Measurements from ENCODE around the gene RDH16. TPM values are rescaled to one million over a fixed set of nuclear protein-coding genes. Genes with fewer than 3 reads are reported as not detected.

RDH16 gene
- total RNA-seq, 4 donors from 2014 or later, result 0.65 to 2.4 (median 1.8) TPM

GRCh38 chr12:56998316-56998715 lies 40.9 kb upstream of the RDH16 start:
- no peak overlapping the region for H3K27ac ChIP-seq
- H3K4me1 ChIP-seq, result peaks cover 9% of the 10 kb centered on the region
- no peak for TF ChIP-seq EP300 (IDR thresholded peaks at IDR 0.05)
- no peak for TF ChIP-seq POLR2A (IDR thresholded peaks at IDR 0.05)
- no peak for TF ChIP-seq CTCF (IDR thresholded peaks at IDR 0.05)
- no peak for TF ChIP-seq POLR2AphosphoS5 (IDR thresholded peaks at IDR 0.05)
- H3K36me3 ChIP-seq, result peaks cover 39% of the 10 kb centered on the region
- H3K4me3 ChIP-seq, result no peak overlapping the region
- no peak for DNase-seq (ENCODE audit: low spot score in 2 of 2)
- H3K9me3 ChIP-seq, result no peaks in the 10 kb centered on the region
- 94% methylated on average over 6 of the region's 6 CpGs for WGBS
- no peaks in the 10 kb centered on the region for H3K27me3 ChIP-seq

DNA sequence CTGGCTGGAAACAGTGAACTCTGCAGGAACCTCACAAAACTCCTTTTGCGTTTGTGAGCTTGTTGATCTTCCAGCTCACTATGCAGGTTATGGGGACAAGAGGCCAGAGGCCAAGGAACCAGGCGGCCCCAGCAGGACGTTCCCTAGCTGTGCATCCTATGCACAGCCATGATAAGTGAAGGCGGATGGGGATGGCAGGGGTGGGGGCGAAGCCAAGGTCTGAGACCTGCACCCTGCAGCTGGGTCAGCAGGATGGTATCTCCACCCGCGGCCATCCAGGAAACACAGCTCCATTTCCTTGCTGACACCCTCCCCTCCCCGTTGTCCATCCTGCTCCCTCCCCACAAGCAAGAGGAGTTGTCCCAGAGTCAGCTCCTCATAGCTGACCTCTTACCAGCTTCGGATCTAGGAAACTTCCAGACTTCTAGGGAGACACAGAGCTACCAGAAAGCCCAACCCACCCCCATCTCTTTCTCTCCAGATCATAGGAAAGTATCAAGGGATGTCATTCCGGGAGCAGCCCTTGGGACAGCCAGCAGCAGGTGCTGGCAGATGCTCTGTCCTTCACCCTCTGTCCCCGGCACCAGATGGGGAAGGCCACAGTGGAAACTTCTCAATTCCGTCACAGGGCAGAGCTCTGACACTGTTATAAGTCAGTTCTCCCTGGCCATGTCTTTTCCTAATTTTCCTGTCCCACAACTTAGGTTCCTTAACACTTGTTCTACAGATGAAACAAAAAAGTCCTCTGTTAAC lies 39.6 kb upstream of the RDH16 start:
- peaks cover 25% of the 10 kb centered on the region for H3K36me3 ChIP-seq
- TF ChIP-seq CTCF (IDR thresholded peaks at IDR 0.05) (no peak), POLR2A (IDR thresholded peaks at IDR 0.05) (no peak), EP300 (IDR thresholded peaks at IDR 0.05) (no peak), POLR2AphosphoS5 (IDR thresholded peaks at IDR 0.05) (no peak)
- WGBS, result 71% methylated on average over 10 of the region's 12 CpGs
- H3K27ac ChIP-seq, result no peak overlapping the region
- H3K27me3 ChIP-seq, result no peaks in the 10 kb centered on the region
- H3K9me3 ChIP-seq, result no peaks in the 10 kb centered on the region
- H3K4me3 ChIP-seq, result no peak overlapping the region
- H3K4me1 ChIP-seq, result peaks cover 6% of the 10 kb centered on the region
- no peak for DNase-seq (ENCODE audit: low spot score in 2 of 2)

- TF ChIP-seq POLR2A (IDR thresholded peaks at IDR 0.05) (no peak), POLR2AphosphoS5 (IDR thresholded peaks at IDR 0.05) (no peak), CTCF (IDR thresholded peaks at IDR 0.05) (no peak), EP300 (IDR thresholded peaks at IDR 0.05) (no peak)
- DNase-seq (ENCODE audit: low spot score in 2 of 2), result no peak
- Histone ChIP-seq H3K27me3 (no peaks in the 10 kb centered on the region), H3K4me1 (peaks cover 6% of the 10 kb centered on the region), H3K9me3 (no peaks in the 10 kb centered on the region), H3K4me3 (no peak overlapping the region), H3K36me3 (peaks cover 19% of the 10 kb centered on the region), H3K27ac (no peak overlapping the region)
- WGBS, result 97% methylated on average over 11 of the region's 11 CpGs
Observed at GRCh38 chr12:56995930-56996496, 38.6 kb upstream of the RDH16 start.

- TF ChIP-seq POLR2A (IDR thresholded peaks at IDR 0.05) (no peak), EP300 (IDR thresholded peaks at IDR 0.05) (no peak), CTCF (IDR thresholded peaks at IDR 0.05) (no peak), POLR2AphosphoS5 (IDR thresholded peaks at IDR 0.05) (no peak)
- Histone ChIP-seq H3K4me3 (no peak overlapping the region), H3K27me3 (no peaks in the 10 kb centered on the region), H3K4me1 (peaks cover 10% of the 10 kb centered on the region), H3K27ac (no peak overlapping the region), H3K9me3 (no peaks in the 10 kb centered on the region), H3K36me3 (peaks cover 12% of the 10 kb centered on the region)
- WGBS, result 93% methylated on average over 14 of the region's 26 CpGs
- DNase-seq (ENCODE audit: low spot score in 2 of 2), result no peak
Observed at GRCh38 chr12:56995201-56995929, 38.0 kb upstream of the RDH16 start.

GRCh38 chr12:56994231-56994746 lies 36.9 kb upstream of the RDH16 start:
- H3K4me1 ChIP-seq, result peaks cover 10% of the 10 kb centered on the region
- 75% methylated on average over 8 of the region's 10 CpGs for WGBS
- H3K27ac ChIP-seq, result no peak overlapping the region
- no peak for TF ChIP-seq POLR2A (IDR thresholded peaks at IDR 0.05)
- TF ChIP-seq POLR2AphosphoS5 (IDR thresholded peaks at IDR 0.05), result no peak
- TF ChIP-seq EP300 (IDR thresholded peaks at IDR 0.05), result no peak
- TF ChIP-seq CTCF (IDR thresholded peaks at IDR 0.05), result no peak
- no peaks in the 10 kb centered on the region for H3K9me3 ChIP-seq
- H3K4me3 ChIP-seq, result no peak overlapping the region
- H3K36me3 ChIP-seq, result peaks cover 4% of the 10 kb centered on the region
- DNase-seq (ENCODE audit: low spot score in 2 of 2), result no peak
- no peaks in the 10 kb centered on the region for H3K27me3 ChIP-seq

Measured in suprapubic skin (tissue), 4 donors.